HL-60/S4 treated with retinoic acid at 250 ng/mL for 4 days and 3 days (cell line): Measurements from ENCODE around the gene CADPS.

Source experiments
- in situ Hi-C: fragments of 300-500 bp; cut with MboI; formaldehyde crosslinking; loops from 2 replicates; pipeline ENCODE4 v1.7.0; 2022; ENCODE audit warnings: low sequenced_read_pairs

Gene CADPS

DNA sequence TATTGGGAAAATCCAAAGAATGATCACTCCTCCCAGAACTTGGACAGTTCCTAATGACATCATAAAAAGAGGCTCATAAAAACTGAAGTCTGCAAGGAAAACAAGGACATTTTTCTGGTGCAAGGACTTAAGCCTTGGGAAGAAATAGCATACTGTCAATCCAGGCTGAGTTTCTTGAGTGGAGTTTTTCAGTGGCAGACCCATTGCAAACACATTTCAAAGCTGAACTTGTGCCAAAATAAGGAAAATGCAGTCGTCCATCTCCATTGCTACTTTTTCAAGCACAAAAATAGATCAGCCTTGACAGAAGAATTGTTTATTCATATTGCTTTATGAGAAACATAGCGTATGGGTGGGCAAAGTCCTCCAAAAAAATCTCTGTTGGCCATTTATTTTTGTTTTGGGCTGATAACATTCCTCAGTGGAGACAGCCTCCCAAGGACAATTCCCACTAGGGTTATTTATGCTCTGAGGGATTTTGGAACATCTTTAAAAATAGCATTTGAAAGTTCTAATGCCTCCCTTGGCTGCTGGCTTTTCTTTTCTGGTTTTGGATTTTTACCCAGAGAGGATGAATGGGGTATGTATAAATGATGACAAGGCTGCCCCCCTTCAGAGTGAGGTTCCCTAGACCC is 220.0 kb downstream of the CADPS start:
- in situ Hi-C loops: no loop called here

DNA sequence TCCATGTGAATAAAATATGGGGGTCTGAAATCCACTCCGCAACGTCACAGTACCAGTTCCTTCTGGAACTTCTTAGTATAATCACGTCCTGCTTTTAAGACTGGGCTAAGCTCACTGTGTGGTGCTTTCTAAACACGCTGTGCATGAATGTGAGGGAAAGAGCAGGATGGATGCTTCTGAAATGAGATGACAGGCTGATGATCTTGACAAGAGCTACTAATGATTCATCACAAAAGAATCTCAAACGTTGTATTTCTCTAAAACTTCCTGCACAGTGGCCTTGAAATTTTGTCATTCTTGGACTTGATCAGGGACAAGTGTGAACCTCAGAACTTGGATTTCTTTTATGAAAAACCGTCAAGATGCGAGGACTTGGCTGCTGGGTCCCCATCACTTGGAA is 221.4 kb downstream of the CADPS start:
- in situ Hi-C loops: no loop called here

DNA sequence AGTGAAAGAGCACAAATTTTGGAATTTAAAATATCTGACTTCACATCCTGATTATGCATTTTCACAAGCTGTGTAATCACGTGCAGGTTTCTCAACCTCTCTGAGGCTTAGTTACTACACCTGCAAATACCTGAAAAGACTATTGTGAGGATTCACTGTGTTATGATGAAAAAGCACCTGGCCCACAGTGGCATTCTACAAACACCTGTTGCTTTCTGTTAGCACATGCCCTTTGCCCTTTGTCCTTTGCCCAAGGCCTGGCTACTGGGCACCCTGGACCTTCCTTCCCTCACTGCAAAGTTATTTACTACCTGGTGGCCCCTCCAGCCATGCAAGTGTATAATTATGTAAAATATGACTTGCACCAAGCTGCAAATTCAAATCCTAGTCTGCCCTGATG is 227.5 kb downstream of the CADPS start:
- in situ Hi-C loops: no loop called here

DNA sequence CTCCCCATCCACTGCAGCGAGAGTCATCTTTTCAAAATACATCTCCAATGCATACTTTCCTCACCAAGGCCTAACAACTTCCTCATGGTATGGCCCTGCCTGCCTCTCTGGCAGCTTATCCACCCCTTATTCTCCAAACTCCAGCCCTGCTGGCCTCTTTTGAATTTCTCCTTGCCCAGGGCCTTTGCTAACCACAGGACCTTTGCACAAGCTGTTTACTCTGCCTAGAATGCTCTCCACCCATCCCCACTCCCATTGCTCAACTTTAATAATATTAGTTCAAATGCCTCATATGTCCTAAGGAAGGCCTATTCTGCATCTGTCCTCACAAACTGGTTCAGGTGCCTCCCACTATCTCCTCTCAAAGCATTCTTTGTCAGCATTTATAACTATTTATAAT is 230.7 kb downstream of the CADPS start:
- in situ Hi-C loops: no loop called here

- in situ Hi-C loops: no loop called here
Measured at GRCh38 chr3:62638316-62638715, 236.9 kb downstream of the CADPS start.

DNA sequence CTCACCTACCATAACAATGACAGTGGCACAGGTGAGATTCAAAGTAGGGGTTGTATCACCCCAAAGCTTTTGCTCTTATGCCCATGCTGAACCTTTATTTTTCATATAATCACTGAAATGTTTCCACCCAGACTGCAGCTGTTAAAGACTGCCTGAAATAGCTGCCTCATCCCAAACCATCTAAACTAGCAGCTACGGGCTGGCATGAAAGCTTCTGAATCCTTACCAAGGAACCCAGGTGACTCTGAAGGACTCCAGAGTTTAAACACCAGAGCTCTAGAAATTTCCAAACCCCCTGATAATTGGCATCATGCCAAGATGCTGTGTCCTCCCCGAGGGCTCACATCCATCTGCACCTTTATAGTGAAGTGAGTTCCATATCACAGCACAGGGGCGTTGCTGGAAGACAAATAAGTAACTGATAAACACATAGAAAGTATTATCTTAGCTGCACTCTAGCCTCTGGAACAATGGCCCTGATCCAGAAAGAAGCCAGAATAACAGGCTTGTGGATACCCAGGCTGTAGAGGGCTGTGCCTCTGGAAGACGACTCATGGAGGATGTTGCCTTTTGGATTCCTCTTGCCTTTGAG is 238.9 kb downstream of the CADPS start:
- in situ Hi-C loops: no loop called here

DNA sequence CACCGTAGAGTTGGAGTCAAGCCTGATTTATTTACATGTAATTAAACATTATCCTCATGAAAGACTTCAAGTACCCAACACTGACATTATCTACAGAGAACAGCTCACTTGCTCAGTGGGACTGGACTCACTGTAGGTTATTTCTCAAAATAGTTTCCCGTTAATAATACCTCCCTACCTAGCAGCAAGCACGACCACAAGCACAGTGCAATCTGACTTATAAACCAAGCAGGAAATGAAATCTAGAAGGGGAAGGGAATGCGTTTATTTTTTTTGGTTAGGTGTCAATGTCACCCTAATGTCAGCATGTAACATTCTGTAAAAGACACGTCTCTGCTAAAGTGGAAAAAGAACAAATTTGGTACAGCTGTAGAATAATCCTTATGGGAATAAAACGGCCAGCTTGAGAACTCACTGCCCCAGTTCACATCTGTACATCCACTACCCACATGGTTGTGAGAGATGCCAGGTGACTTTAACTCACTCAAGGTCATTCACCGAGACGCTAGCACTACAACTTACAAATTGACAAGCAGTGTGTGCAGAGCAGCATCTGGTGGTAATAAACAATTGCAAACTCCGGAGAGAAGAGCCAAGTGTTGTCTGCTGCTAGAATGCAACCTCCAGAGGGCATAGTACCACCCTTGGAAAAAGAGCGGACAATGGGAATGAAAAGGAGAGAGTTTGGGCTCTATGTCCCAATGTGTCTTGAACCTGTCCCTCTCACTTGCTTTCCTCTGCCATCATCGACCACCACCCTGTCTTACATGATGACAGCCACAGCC is 242.5 kb downstream of the CADPS start:
- in situ Hi-C loops: no loop called here

DNA sequence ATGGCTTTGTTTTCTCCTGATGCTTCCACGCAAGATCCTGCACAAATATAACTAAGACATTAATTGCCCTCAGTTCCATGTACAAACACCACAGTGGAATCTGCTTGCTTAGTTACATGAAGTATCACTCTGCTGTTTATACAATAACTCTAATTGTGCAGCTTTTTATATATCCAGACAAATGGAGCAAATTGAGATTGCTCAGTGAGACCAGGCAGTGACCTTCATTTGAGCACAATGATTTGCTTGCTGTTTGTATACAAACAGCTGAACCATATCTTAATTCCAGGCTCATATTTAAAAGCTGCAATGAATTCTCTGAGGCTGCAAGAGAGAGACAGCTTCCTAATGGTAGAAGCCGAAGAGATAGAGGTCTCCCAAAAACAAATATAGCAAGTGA is 243.7 kb downstream of the CADPS start:
- in situ Hi-C loops: no loop called here

DNA sequence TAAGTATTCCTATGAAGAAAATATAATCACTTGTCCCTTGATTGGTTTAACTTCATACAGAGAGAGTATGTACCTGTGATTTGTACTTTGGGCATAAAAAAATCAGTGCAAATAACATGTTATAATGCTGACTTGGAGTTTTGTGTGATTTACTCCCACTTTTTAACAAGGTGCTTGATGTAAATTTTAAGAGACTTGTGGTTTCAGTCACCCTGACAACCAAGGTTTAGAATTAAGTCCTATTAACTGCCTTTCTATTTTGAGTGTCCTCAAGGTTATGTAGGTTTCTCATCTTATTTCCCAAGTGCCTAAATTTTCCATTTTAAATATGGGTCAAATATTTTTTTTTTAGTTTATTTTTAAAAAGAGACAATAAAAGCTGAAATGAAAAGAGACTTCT is 244.6 kb downstream of the CADPS start:
- in situ Hi-C loops: no loop called here

- in situ Hi-C loops: no loop called here
Measured at GRCh38 chr3:62625268-62625667, 249.9 kb downstream of the CADPS start.

DNA sequence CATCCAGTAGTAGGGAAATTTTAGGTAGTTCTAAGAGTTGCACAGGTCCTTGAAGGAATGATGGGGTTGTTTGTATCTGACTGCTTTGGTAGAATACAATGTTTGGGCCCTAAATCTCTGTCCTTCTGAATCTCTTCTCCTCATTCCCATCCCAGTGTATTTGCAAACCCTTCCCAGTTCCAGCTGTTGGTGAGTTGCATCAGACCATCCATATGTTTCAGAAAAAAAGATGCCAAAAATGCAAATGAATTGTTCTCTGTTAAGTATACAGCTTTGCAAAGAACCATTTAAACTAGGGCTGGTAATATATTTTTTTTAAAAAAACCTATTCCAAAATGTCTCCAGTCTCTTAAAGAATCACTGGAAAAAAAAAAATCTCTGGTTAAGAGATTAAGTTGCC is 251.0 kb downstream of the CADPS start:
- in situ Hi-C loops: no loop called here

DNA sequence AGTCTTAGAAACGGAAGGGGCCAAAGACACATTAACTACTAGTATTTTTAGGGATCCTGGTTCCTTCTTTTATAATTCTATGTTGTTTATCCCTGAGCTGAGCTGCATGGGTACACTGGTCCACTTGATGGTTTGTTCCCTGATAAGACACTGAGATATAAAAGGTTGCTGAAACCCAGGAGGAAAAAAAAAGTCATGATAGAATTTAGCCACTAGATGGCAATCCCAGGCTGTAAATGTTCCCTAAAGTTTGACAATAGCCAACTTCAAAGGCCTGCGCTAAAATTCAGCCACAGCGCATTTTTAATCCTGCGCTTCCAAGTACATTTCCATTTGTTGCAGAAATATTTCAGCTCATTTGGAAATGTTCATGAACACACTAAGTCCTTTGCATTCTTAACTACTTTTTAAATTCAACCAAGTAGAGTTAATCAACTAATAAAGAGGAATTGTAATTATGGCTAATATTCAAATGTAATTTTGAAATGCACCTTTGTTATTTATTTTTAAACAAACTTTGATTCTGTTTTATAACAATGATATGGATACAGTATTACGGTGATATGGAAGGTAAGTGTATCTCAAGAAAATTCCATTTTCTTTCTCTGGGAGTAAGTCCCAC is 252.6 kb downstream of the CADPS start:
- in situ Hi-C loops: no loop called here

GRCh38 chr3:62621925-62622324 is 253.3 kb downstream of the CADPS start:
- in situ Hi-C loops: no loop called here

DNA sequence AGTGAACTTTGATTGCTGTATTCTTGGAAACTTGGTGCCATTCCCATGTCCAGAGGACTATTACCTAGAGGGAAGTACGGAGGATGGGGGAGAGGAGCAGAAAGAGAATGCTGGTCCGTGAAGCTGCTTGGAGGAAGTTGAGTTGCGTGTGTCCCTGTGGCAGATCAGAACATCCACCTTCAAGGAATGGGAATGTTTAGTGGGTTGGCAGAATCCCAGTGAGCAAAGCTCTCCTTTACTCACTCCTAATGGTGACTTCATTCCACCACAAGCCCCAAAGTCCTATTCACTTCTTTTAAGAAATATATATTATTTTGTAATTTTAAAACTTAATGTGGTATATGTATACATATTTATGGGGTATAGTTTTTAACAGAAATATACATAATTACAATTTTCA is 254.0 kb downstream of the CADPS start:
- in situ Hi-C loops: no loop called here

- in situ Hi-C loops: no loop called here
Measured at GRCh38 chr3:62615258-62615849, 259.9 kb downstream of the CADPS start.

GRCh38 chr3:62614527-62614926 is 260.7 kb downstream of the CADPS start:
- in situ Hi-C loops: no loop called here

DNA sequence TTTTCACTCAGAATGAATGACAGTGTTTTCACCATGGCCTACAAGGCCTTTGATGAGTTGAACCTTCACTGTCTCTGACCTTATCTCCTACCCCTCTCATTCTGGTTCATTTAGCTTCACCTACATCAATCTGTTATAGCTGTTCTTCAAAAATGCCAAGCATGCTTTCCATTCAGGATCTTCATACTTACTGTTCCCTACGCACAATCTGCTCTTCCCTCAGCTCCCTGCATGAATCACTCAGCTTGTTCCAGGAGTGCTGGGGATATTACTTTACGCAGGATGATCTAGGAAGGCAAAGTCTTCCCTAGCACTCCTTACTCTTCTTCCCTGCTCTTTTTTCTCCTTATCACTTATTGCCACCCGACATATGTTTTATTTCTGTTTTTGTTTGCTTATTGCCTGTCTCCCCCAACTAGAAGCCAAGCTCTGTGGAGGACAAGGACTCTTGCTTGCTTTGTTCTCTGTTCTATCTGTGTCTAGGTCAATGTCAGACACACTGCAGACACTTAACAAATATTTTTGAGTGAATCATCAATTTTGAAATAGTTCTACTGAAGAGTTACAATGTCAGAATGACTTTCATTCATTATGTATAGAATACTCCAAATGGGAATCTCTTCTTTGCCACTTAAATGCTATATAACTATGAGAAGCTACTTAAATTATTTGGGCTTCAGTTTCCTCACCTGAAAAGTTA is 263.5 kb downstream of the CADPS start:
- in situ Hi-C loops: no loop called here

- in situ Hi-C loops: no loop called here
Measured at GRCh38 chr3:62607287-62608029, 267.8 kb downstream of the CADPS start.

DNA sequence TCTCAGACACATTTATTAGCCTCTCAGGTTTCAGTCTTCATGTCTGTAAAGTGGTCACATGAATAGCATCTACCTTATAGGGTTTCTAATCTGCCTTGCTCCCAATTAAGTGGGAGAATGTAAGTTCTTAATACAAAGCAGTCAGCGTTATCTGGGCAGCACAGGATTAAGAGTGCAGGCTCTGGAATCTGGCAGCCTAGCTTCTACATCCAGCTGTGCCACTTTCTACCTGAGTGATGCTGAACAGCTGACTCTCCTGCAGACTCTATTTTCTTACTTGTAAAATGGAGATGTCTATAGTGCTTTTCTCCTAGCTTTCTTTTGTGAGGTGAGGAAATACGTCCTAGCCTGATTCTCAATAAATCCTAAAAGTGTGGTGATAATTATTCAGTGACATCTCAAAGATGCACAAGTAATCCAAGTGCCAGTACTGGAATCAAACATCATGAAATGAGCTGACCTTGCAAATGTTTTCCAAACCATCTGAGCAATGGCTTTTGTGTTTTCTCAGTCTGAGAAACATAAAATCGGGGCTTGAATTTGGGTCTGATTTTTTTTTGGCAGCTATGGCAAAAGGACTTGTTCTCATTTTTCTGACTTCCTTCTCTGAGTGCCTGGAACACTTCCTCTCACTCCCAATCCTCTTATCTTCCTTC is 269.7 kb downstream of the CADPS start:
- in situ Hi-C loops: no loop called here
